Coronary artery (tissue), 2 donors: ENCODE measurements around the gene WWC2.

Experiments used
- DNase-seq: peaks from one replicate; pipeline ENCODE4 v3.0.0-alpha.2; 2017; ENCODE audit warnings: low spot score
- H3K27ac ChIP-seq, 2 donors: fragments of 200-600 bp; sonication (generic); one replicate each; pipeline ENCODE4 v1.5.1; 2016 to 2019
- H3K4me3 ChIP-seq: fragments of 200-600 bp; sonication (generic); 2 replicates; pipeline ENCODE4 v1.5.1; 2016; ENCODE audit warnings: mild to moderate bottlenecking, moderate library complexity
- CTCF ChIP-seq: fragments of 200-600 bp; sonication (generic); IDR thresholded peaks from one replicate; pipeline ENCODE4 v1.5.1; 2019; ENCODE audit warnings: antibody characterized with exemption

The WWC2 gene

GRCh38 chr4:183352546-183352945 is 253.5 kb downstream of the WWC2 start:
- no peak overlapping the region for H3K4me3 ChIP-seq
- no peak overlapping the region for H3K27ac ChIP-seq
- TF ChIP-seq CTCF, result no peak
- DNase-seq, result no peak

DNA sequence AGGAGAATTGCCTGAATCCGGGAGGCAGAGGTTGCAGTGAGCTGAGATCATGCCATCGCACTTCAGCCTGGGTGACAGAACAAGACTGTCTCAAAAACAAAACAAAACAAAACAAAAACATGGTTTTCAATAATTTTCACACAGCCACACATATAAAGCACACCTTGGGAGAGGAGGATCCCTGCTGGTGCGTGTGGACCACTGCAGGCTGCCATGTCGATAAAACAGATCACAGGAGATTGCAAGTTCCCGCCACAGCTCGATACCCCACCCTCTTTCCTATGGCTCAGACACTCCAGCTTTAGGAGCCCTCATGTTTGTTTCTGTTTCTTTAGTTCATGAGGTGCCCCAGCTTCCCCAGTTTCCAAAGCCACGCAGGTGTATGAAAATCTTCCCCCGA is 254.5 kb downstream of the WWC2 start:
- no peak overlapping the region for H3K4me3 ChIP-seq
- no peak for TF ChIP-seq CTCF
- DNase-seq, result no peak
- H3K27ac ChIP-seq, result no peak overlapping the region

DNA sequence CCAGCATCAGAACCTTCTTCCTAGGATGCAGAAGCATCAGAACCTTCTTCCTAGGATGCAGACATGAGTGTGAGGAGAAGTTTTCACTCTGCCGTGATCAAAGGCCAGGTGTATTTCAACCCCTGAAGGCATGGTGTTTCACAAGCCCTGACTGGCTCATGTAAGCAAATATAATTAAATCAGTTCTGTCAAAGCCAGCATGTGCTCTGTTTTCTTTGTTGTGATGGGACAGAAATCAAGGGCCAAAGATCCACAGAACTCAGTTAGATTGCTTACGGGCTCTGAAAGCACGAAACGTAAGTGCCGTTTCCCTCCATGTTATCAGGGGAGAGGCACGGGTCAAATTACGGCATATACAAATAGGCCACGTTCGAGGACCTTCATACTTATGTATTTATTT is 255.2 kb downstream of the WWC2 start:
- Histone ChIP-seq H3K4me3 (no peak overlapping the region), H3K27ac (no peak overlapping the region)
- no peak for DNase-seq
- TF ChIP-seq CTCF, result no peak

DNA sequence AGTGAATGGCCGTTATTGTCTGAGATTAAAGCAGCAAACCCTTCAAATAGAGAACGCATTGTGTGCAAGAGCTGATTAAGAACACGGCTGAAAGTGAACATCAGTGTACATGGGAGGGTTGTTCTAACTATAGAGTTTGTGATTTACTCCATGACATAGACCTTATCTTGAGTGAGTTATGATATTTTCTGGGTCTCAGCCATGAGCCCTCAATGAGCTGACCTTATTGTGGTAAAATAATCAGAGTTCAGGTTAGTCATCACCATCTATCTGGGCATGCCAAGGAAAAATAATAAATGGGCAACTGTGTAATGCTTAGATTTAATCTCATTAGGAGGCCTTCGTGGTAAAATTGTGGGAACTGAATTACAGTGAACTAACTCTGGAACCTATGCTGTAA is 256.3 kb downstream of the WWC2 start:
- Histone ChIP-seq H3K27ac (no peak overlapping the region), H3K4me3 (no peak overlapping the region)
- TF ChIP-seq CTCF, result no peak
- no peak for DNase-seq

- DNase-seq, result no peak
- Histone ChIP-seq H3K27ac (no peak overlapping the region), H3K4me3 (no peak overlapping the region)
- no peak for TF ChIP-seq CTCF
These were observed 257.2 kb downstream of the WWC2 start for GRCh38 chr4:183356173-183356830.

DNA sequence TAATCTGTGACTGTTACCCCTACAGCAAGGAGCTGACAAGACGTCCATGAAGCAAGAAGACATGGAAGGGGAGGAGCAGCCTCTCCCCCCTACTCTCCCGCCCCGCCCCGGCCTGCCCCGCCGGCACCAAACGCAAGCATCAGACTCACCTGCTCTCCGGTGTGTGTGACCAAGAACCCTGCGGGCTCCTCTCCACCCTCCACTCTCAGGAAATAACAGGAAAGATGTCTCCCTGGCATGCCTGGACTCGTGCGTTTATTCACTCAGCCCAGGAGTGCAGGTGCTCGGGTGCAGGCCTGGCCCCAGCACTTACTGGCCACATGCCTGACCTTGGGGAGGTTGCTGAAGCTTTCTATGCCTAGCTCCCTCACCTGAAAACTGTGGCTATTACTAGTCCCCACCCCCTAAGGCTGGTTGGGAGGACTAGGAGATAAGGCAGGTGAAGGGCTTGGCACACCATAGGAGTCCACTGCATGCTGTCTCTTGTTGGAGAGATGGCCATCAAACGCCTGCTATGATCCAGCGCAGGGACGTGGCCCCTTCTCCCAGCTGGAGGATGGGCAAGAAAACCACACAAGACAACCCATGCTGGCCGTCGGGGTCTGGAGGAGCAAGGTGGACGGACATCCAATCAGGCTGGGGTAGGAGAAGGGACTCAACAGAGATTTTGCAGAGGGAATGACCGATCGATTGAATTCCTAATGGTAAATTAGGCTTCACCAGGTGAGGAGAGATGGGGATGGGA is 258.0 kb downstream of the WWC2 start:
- no peak for DNase-seq
- H3K4me3 ChIP-seq, result no peak overlapping the region
- H3K27ac ChIP-seq, result no peak overlapping the region
- TF ChIP-seq CTCF, result no peak

- Histone ChIP-seq H3K4me3 (no peak overlapping the region), H3K27ac (no peak overlapping the region)
- no peak for TF ChIP-seq CTCF
- no peak for DNase-seq
These were observed 259.2 kb downstream of the WWC2 start for GRCh38 chr4:183358215-183358755.
